Measurements from ENCODE around the gene DONSON.

The DONSON gene

DNA sequence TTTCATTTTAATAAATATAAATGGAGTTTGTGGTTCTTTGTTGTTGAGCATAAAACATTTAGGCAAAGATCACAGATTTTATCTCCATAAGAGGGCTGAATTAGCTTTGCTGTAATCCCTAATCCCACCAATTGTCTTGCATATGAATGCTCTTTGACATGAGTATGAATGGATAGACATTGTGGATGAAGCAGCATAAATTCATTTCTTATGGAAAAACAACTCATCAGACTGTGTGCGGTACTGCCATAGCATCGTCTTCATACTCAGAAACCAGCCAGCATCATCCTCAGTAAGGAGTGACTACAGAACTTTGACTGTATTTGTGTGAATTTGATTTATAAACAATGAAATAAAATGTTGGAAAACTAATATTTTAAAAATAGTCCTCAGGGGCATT, 26.1 kb downstream of the DONSON start:
- DNase-seq (ENCODE audit: low read depth in 2 of 2) = no peak

DNA sequence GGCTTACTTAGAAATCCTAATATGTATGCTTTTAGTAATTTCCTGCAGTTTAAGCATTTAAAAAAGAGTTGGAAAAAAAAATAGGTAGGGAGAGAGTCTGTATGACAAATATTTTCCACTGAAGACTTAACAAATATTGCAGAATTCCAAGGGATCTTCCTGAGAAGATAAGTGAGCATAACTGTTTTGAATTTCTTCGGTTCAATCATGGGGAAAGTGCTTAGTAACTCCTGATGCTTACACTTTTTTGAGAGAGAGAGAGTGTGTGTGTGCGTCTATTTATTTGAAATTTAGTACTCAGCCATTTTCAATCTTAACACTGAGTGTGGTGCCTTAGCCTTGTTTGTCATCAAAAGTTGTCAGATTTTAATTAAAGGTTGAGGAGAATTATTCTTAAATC, 27.1 kb downstream of the DONSON start:
- DNase-seq (ENCODE audit: low read depth in 2 of 2) = no peak

DNA sequence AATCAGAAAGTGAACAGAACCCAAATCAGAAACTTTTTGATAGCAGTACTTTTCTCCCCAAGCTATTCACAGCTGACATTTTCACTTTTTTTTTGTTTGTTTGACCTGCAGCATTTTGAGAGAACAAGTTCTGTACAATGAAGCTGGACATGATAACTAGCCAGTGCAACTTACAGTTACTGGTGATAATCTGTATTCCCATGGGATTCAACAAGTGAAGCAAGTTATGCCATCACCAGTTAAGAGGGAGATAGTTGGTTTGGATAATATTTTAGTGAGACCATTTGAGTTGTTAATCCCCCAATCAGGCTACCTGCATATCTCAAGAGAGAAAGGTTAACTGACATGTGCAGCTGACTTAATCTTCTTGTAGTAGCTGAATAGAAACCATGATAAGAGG, 27.5 kb downstream of the DONSON start:
- DNase-seq (ENCODE audit: low read depth in 2 of 2) = no peak

DNA sequence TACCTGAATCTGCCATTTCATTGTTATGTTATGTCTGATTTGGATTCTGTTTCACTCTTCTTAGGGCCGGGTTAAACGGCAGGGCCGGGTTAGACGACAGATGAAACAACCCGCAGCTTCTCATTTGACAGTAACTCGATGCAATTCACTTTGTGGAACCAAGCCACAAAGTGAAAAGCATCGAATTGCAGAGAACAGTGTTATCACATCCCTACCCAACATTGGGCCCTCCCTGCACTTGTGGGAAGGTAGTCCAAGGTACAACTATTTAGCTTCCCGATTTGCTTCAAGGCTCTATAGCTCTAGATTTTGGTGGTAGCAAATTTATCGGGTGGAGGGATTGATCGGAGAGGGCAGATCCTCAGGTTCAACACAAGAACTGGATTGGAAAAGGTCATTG, 28.7 kb downstream of the DONSON start:
- no peak for DNase-seq (ENCODE audit: low read depth in 2 of 2)

DNA sequence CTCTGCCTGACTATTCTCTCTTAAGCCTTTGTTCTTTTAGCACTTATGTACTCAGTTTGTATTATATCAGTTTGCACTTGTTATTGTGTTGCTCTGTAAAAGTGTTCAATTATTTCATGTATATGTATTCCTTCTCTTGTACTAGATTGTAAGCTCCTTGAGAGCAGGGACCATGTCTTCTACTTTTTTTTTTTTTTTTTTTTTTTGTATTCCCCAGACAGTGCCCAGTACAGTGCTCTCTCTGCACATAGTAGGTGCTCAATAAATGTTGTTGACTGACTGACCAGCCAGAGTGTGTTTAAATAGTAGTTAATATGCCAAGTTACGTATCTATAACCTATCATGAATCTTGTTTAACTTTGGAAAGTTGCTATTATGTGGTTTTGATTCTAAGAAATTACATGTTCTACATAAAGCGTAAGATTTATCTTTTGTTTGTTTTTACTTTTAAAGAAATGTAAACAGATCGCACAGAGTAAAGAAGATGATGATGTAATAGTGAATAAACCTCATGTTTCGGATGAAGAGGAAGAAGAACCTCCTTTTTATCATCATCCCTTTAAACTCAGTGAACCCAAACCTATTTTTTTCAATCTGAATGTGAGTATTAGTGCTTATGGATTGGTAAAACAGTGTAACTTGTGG, 29.6 kb downstream of the DONSON start:
- no peak for DNase-seq (ENCODE audit: low read depth in 2 of 2)

DNA sequence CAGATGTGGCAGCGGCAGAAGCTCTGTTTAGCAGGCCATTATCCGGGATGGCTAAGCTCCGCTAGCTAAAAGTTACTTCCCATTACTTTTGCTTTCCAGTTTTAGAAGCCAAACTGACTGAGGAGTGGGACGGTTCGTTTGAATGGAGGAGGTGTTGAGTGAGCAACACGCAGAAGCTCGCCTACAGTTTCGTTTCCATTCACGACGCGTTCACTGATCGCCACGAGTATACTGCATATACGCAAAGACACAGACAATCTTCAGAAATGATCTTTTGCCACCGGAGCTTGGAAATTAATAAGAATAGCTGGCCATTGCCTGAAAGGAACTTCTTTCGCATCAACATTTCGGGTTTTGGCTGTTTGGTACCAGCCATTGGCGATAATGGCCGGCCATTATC, 31.0 kb downstream of the DONSON start:
- no peak for DNase-seq (ENCODE audit: low read depth in 2 of 2)

DNA sequence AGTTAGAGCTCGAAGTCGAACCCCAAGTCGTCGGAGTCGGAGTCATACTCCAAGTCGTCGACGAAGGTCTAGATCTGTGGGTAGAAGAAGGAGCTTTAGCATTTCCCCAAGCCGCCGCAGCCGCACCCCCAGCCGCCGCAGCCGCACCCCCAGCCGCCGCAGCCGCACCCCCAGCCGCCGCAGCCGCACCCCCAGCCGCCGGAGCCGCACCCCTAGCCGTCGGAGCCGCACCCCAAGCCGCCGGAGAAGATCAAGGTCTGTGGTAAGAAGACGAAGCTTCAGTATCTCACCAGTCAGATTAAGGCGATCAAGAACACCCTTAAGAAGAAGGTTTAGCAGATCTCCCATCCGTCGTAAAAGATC, 33.5 kb downstream of the DONSON start:
- no peak for DNase-seq (ENCODE audit: low read depth in 2 of 2)

DNA sequence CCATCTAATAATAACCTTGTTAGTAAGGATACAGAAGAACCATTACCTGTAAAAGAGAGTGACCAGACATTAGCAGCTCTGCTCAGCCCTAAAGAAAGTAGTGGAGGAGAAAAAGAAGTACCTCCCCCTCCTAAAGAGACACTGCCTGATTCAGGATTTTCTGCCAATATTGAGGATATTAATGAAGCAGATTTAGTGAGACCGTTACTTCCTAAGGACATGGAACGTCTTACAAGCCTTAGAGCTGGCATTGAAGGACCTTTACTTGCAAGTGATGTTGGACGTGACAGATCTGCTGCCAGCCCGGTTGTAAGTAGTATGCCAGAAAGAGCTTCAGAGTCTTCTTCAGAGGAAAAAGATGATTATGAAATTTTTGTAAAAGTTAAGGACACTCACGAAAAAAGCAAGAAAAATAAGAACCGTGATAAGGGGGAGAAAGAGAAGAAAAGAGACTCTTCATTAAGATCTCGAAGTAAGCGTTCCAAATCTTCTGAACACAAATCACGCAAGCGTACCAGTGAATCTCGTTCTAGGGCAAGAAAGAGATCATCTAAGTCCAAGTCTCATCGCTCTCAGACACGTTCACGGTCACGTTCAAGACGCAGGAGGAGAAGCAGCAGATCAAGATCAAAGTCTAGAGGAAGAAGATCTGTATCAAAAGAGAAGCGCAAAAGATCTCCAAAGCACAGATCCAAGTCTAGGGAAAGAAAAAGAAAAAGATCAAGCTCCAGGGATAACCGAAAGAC, 34.1 kb downstream of the DONSON start:
- DNase-seq (ENCODE audit: low read depth in 2 of 2) = no peak

DNA sequence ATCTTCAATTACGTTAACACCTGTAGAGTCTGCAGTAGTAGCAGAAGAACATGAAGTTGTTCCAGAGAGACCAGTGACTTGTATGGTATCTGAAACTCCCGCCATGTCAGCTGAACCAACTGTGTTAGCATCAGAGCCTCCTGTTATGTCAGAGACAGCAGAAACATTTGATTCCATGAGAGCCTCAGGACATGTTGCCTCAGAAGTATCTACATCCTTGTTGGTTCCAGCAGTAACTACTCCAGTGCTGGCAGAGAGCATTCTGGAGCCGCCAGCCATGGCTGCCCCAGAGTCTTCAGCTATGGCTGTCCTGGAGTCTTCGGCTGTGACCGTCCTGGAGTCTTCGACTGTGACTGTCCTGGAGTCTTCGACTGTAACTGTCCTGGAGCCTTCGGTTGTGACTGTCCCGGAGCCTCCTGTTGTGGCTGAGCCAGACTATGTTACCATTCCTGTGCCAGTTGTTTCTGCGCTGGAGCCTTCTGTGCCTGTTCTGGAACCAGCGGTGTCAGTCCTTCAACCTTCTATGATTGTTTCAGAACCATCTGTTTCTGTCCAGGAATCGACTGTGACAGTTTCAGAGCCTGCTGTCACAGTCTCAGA, 35.4 kb downstream of the DONSON start:
- DNase-seq (ENCODE audit: low read depth in 2 of 2) = no peak

DNA sequence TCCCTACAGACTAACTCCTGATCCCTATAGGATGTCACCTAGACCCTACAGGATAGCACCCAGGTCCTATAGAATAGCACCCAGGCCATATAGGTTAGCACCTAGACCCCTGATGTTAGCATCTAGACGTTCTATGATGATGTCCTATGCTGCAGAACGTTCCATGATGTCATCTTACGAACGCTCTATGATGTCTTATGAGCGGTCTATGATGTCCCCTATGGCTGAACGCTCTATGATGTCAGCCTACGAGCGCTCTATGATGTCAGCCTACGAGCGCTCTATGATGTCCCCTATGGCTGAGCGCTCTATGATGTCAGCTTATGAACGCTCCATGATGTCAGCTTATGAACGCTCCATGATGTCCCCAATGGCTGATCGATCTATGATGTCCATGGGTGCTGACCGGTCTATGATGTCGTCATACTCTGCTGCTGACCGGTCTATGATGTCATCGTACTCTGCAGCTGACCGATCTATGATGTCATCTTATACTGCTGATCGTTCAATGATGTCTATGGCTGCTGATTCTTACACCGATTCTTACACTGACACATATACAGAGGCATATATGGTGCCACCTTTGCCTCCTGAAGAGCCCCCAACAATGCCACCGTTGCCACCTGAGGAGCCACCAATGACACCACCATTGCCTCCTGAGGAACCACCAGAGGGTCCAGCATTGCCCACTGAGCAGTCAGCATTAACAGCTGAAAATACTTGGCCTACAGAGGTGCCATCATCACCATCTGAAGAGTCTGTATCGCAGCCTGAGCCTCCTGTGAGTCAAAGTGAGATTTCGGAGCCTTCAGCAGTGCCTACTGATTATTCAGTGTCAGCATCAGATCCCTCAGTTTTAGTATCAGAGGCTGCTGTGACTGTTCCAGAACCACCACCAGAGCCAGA, 36.1 kb downstream of the DONSON start:
- no peak for DNase-seq (ENCODE audit: low read depth in 2 of 2)

DNA sequence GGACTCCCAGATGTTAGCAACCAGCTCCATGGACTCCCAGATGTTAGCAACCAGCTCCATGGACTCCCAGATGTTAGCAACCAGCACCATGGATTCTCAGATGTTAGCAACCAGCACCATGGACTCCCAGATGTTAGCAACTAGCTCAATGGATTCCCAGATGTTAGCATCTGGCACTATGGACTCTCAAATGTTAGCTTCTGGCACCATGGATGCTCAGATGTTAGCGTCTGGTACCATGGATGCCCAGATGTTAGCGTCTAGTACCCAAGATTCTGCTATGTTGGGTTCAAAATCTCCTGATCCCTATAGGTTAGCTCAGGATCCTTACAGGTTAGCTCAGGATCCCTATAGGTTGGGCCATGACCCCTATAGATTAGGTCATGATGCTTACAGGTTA, 36.8 kb downstream of the DONSON start:
- DNase-seq (ENCODE audit: low read depth in 2 of 2) = no peak

DNA sequence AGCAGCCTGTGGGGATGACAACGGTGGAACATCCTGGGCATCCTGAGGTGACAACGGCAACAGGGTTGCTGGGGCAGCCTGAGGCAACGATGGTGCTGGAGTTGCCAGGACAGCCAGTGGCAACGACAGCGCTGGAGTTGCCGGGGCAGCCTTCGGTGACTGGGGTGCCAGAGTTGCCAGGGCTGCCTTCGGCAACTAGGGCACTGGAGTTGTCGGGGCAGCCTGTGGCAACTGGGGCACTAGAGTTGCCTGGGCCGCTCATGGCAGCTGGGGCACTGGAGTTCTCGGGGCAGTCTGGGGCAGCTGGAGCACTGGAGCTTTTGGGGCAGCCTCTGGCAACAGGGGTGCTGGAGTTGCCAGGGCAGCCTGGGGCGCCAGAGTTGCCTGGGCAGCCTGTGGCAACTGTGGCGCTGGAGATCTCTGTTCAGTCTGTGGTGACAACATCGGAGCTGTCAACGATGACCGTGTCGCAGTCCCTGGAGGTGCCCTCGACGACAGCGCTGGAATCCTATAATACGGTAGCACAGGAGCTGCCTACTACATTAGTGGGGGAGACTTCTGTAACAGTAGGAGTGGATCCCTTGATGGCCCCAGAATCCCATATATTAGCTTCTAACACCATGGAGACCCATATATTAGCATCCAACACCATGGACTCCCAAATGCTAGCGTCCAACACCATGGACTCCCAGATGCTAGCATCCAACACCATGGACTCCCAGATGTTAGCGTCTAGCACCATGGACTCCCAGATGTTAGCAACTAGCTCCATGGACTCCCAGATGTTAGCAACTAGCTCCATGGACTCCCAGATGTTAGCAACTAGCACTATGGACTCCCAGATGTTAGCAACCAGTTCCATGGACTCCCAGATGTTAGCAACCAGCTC, 37.5 kb downstream of the DONSON start:
- no peak for DNase-seq (ENCODE audit: low read depth in 2 of 2)

DNA sequence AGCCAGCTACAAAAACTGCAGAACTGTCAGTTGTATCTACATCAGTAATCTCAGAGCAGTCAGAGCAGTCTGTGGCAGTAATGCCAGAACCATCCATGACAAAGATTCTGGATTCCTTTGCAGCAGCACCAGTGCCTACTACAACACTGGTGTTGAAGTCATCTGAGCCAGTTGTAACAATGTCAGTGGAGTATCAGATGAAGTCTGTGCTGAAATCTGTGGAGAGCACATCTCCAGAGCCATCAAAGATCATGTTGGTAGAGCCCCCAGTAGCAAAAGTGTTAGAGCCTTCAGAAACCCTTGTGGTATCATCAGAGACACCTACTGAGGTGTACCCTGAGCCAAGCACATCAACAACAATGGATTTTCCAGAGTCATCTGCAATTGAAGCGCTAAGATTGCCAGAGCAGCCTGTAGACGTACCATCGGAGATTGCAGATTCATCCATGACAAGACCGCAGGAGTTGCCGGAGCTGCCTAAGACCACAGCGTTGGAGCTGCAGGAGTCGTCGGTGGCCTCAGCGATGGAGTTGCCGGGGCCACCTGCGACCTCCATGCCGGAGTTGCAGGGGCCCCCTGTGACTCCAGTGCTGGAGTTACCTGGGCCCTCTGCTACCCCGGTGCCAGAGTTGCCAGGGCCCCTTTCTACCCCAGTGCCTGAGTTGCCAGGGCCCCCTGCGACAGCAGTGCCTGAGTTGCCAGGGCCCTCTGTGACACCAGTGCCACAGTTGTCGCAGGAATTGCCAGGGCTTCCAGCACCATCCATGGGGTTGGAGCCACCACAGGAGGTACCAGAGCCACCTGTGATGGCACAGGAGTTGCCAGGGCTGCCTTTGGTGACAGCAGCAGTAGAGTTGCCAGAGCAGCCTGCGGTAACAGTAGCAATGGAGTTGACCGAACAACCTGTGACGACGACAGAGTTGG, 38.4 kb downstream of the DONSON start:
- no peak for DNase-seq (ENCODE audit: low read depth in 2 of 2)

DNA sequence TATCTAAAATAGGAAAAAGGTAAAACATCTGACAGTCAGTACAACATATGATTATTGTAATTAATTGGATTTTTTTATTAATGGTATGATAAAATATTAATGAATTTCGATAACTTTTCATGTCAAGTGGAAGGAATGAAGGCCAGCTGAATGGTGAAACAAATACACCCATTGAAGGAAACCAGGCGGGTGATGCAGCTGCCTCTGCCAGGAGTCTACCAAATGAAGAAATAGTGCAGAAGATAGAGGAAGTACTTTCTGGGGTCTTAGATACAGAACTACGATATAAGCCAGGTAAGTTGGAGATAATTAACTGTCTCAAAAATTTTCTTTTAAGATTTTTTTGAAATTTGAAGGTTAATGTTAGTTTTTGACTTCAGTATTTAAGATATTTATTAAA, 42.4 kb downstream of the DONSON start:
- DNase-seq (ENCODE audit: low read depth in 2 of 2) = no peak

DNA sequence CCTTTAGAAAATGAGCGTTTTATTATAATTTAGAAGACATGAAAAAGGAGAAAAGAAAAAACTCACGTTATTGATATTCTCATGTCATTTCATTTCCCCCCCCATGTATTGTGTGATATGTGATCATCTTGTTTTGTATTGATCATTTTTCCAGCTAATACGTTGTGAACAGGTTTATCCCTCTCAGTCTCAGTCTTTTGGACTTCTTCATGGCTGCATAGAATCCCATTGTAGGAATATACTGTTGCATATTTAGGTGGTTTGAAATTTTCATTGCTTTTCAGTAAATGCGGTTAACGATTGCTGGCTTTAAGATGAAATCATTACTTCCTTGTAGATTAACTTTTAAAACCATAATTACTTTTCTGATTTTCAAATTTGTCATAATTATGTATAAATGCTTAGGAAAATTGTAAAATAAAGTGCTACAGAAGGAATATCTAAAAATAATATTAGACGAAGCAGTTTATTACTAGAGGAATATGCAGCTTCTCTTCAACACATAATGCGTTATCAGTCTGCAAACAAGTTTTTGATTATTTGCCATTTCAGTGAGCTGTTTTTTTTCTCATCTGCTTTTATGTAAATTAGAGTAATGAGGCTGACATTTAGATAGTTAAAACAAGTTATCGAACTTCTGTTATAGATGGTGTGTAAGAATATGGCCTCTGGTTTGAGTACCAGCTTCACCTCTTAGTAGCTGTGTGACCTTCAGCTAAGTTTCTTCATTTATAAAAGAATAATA, 43.9 kb downstream of the DONSON start:
- no peak for DNase-seq (ENCODE audit: low read depth in 2 of 2)

DNA sequence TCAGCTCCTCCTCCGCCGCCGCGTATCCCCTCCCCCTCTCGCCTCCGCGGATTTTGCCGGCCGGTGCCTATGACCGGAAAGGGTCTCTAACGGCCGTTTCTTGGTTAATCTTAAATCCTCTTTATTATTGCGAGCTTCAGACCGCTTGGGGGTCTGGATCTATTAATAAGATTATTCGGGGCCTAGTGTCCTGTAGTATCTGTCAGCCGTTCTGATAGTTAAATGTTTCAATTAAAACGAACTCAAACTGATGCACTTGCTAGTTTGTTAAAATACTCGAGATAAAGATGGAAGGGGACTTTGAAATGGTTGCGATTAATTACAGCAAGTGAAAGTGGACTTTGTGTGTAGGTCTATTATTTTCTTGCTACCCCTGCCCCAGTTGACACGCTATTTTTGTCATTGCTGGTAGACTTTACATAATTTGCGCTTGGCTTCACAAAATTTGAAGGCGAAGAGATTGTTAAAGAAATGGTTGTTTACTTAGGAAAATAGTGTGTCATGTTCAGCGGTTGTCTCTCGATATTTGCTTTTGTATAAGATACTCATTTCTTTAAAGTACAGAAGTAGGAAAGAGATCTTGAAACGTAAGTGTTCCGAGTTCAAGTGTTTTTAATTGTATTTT, 44.9 kb downstream of the DONSON start:
- peak; percentile 37 to 47 for DNase-seq (ENCODE audit: low read depth in 2 of 2)

DNA sequence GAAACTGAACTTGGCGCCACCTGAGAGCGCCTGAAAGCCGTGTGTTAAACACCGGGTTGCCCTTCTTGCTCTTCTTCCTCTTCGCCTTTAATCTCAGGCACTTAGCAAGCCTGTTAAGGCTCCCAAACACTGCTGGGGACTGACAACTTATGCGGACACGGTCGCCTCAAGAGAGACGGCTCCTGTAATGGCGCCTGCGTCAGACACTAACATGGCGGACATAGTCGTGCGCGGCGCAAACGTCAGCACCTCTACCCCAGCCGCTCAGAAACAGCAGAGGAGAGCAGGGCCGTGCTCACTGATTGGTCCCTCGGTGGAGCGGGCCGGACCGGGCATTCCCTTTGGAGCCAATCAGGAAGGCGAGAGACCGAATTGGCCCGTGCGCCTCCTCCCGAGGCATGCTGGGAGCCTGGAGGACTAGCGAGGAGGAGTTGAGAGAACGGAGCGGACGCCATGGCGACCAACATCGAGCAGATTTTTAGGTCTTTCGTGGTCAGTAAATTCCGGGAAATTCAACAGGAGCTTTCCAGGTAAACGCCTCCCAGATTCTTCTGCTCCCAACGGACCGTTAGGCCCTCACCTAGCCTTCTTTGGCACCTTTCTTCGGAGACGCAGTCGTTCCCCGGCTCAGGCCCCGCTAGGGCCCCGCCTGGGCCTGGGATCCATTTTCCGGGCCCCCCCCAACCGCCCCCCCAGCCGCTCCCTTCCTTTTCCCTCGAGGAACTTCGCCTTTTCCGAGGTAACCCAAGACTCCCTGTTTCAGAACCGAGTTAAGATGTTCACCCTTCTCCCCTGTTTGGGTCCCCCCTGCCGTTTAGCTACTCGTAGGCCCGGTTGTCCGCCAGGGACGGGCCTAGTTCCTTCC, 45.6 kb downstream of the DONSON start, which contains the start of gene SON:
TSS of gene SON (plus strand) at position 399 of the 865 bp plus-strand sequence. CDS start at position 454, 55 bp downstream.
- DNase-seq (ENCODE audit: low read depth in 2 of 2) = peak; percentile 92 to 93
